HG03558 (cell line): ENCODE data around the gene PACSIN1.

ENCODE experiments used
- ATAC-seq: cut with Tn5 transposase; IDR thresholded peaks from one replicate; pipeline ENCODE4 v1.9.1; 2021; ENCODE audit warnings: moderate number of reproducible peaks; ENCODE audit not compliant: unreplicated experiment; ENCODE audit errors: extremely low read depth

The PACSIN1 gene

GRCh38 chr6:34524971-34525370 is 59.1 kb downstream of the PACSIN1 start:
- no peak for ATAC-seq

DNA sequence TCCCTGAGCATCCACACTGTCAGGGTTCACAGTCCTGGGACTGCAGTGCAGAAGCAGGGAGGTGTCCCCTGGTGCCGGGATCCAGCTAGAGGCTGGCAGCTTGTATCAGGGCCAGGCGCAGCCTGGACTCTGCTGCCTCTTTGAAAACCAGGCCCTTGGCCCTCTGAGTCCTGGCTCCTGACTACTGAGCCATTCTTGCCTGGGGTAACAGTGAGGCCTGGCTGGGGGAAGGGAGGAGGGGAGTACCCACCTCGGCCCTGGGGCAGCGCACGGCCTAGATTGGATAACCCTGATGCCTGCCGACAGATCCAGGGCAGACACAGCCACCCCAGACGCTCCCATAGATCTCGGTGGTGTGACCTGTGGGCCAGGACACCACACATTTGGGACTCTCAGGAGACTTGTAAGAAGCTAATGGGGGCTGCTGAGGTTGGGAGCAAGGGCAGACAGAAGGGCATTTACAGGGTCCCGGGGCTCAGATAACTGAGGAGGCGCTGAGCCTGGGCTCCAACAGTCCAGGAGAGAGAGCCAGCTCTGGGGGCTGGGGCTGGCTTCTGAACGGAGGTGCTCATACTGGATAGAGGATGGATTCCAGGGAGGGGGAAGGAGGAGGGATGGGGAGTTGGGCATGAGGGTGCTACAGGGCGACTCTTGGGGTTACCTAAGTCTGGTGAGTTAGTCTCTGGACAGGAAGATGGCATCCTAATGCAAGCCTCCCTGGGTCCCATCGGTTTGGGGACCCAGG is 59.7 kb downstream of the PACSIN1 start:
- no peak for ATAC-seq

DNA sequence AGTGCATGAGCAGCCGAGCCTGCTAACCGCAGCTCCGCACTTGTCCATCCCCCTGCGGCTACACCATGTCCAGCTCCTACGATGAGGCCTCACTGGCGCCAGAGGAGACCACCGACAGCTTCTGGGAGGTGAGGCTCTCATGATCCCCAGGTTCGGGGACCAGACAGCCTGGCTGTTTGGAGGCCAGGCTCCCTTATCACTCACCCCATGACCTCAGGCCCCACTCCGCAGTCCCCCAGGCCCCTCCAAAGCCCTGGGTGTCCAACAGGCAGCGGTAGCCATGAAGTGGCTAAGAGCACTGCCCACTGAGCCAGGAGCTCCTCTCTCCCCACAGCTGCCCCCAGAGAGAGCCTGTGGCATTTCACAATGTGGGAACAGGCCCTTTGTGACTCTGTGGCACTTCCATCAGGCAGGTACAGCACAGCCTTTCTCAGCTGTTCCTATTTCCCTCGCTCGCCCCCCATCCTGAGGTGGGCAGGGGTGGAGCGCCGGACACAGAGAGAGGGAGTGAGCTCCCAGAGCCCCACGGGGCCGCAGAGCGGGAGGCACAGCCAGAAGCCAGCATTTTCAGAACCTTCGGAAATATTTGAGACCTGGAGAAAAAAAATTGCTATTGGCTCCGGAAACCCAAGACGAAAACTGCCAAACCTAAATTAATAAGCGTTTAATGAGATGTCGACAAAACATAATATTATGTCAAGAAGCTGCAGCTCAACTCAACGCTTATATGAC is 60.5 kb downstream of the PACSIN1 start:
- ATAC-seq, result no peak

DNA sequence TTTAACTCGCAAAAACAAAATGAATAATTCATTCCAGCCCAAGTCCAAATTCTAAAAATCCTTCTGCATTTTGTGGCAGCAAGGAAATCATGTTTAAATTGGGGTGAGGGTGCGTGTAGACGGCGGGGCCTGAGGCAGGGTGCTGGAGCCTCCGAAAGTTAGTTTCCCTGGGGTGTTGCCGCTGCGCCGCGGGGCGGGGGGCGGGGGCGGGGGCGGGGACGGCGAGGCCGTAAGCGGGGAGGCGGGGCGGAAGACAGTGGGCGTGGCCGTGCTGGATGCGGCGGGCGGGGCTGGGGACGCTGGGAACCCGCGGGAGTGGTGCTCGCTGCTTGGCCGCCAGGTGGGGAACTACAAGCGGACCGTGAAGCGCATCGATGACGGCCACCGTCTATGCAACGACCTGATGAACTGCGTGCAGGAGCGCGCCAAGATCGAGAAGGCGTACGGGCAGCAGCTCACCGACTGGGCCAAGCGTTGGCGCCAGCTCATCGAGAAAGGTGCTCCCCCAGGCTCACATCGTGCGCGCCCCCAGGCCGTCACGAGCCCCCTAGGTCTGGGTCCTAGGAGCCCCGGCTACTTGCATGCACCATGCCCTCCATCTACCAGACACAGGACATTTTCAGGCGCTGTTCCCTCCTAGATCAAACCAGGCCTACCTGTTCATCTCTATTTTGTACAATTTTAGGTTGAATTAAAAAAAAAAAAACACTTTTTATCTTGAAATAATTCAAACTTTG is 61.3 kb downstream of the PACSIN1 start:
- peak; percentile 84 for ATAC-seq

DNA sequence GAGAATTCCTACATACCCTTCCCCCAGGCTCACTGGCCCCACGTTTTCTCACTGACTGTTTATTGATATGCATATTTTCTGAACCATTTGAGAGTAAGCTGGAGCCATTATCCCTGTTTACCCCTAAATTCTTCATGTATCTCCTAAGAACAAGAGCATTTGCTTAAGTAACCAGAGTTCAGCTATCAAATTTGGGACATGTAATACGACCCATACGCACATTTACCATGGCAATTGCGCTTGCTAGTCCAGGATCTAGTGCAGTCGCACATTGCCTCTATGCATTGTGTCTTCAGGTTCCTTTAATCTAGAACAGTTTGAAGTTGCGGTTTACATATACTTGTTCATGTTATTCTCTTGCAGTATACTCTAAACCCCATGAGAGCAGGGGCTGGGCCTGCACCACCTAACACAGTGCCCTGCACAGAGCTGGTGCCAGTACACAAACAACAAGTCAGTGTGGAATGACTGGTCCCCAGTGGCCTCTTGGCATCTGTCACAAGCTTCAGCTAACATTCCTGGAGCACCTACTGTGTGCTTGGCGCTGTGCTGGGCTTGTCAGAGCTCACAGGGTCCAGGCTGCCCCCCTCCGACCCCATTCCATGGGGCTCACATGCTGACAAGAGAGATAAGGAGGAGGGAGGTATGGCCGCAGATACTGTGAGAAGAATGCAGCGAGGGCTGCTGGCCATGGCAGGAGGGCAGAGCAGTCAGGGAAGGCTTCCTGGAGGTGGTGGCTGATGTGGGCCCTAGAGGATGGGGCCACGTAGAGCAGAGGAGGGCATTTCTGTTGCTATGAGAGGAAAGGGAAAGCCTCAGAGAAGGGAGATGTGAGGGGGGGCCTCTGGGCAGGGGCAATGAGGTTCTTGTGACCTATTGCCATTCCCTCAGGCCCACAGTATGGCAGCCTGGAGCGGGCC is 62.1 kb downstream of the PACSIN1 start:
- ATAC-seq, result no peak

- ATAC-seq, result no peak
Measured at GRCh38 chr6:34528996-34529664, 63.3 kb downstream of the PACSIN1 start.

DNA sequence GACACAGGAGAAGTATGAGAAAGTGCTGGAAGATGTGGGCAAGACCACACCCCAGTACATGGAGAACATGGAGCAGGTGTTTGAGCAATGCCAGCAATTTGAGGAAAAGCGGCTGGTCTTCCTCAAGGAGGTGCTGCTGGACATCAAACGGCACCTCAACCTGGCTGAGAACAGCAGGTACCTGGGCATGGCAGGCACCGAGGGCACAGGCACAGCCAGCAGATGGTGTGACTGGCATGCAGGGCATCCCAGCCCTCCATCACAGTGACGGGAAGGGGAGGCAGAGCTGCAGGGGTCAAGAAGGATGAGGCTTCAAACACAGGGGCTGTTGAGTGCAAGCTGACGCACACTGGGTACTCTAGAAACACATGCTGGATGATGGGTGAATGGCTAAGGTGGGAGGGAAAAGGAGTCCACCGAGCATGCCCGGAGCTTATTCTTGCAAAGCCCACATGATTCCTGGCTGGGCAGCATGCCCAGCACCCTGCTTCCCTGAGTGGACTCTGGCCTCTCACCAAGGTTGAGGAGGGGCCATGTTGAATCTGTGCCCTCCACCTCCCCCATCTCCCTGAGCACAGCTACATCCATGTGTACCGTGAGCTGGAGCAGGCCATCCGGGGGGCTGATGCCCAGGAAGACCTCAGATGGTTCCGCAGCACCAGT is 63.9 kb downstream of the PACSIN1 start:
- ATAC-seq, result no peak

GRCh38 chr6:34530753-34531365 is 65.0 kb downstream of the PACSIN1 start:
- no peak for ATAC-seq

DNA sequence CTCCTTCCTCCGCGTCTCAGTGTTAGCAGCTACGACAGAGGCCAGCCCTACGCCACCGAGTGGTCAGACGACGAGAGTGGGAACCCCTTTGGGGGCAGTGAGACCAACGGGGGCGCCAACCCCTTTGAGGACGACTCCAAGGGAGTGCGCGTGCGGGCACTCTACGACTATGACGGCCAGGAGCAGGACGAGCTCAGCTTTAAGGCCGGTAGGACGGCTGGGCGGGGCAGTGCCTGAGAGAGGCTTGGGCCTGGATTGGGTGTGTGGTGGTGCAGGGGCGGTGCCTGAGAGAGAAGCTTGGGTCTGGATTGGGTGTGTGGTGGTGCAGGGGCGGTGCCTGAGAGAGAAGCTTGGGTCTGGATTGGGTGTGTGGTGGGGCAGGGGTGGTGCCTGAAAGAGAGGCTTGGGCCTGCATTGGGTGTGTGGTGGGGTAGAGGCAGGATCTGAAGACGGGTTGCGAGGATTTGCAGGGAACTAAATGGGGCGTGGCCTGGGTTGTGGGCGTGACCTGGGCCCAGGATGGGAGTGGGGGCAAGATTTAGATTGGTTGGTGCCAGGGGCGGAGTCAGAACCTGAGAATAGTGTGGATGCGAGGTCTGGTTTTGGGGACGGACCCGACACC is 65.8 kb downstream of the PACSIN1 start:
- no peak for ATAC-seq

DNA sequence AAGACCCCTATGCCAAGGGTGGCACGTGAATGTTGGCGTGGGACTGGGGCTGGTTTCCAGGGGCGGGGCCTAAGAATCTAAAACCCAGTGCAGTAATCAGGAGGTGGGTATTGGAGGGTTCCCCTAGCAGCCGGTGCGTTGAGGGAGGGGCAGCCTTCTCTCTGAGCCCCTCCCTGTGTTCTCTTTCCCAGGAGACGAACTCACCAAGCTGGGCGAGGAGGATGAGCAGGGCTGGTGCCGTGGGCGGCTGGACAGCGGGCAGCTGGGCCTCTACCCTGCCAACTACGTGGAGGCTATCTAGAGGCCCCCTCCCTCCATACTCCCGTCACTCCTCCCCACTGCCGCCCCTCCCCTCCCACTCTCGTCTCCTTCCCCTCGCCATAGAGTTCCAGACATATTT is 66.4 kb downstream of the PACSIN1 start:
- ATAC-seq, result no peak

GRCh38 chr6:34534146-34534545 is 68.3 kb downstream of the PACSIN1 start:
- no peak for ATAC-seq

DNA sequence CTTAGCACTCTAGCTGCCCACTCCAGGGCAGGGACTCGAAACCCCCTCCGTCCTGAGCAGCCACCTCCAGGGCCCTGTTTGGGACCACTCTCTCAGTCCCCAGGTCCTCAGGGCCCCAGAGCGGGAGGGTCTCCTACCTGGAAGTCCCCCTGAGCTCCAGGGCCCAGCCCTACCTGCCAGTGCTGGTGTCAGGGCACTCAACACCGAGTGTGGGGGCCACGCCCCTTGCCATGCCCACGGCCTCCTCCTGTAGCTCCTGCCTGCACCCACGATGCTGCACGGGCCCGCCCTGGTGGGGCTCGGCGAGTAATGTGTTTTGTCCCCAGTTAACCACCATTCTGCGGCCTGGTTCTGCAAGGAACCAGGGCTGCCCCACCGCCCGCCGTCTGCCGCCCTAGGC is 68.8 kb downstream of the PACSIN1 start:
- ATAC-seq, result no peak

- no peak for ATAC-seq
Measured at GRCh38 chr6:34535199-34535598, 69.3 kb downstream of the PACSIN1 start.

DNA sequence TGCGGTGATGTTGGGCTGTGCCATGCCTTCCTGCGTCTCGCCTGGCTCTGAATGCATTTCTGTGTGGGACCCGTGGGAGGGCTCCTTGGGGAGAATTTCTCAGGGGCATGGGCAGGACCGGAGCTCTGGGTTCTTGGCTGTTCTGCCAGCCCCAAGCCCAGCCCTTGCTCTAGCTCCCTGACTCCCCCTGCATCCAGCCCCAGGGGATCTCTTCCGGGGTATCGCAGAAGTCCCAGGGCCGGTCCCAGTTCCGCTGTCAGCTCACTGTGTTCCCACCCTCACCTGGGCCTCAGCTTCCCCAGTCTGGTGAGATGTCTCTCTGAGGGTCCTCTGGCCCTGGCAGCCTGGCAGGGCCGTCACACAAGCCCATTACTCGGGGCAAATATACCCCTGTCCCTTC is 69.8 kb downstream of the PACSIN1 start:
- ATAC-seq, result no peak

GRCh38 chr6:34536251-34536958 is 70.5 kb downstream of the PACSIN1 start:
- ATAC-seq, result no peak

GRCh38 chr6:34536959-34537848 is 71.3 kb downstream of the PACSIN1 start:
- ATAC-seq, result no peak
